NOMO-1 (cell line): Measurements from ENCODE around the gene C14orf119.

Source experiments
- DNase-seq, 2 experiments: peaks; one replicate each; lab custom pipeline; 2025; ENCODE audit not compliant: unreplicated experiment in 2 of 2; lab: John Stamatoyannopoulos, UW

Gene C14orf119, protein sequence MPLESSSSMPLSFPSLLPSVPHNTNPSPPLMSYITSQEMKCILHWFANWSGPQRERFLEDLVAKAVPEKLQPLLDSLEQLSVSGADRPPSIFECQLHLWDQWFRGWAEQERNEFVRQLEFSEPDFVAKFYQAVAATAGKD

GRCh38 chr14:23095196-23096108 is at the start of gene C14orf119:
TSS of gene C14orf119 (plus strand) at chr14:23095505. CDS start at chr14:23097659, 2,154 bp downstream.
- no peak for DNase-seq

DNA sequence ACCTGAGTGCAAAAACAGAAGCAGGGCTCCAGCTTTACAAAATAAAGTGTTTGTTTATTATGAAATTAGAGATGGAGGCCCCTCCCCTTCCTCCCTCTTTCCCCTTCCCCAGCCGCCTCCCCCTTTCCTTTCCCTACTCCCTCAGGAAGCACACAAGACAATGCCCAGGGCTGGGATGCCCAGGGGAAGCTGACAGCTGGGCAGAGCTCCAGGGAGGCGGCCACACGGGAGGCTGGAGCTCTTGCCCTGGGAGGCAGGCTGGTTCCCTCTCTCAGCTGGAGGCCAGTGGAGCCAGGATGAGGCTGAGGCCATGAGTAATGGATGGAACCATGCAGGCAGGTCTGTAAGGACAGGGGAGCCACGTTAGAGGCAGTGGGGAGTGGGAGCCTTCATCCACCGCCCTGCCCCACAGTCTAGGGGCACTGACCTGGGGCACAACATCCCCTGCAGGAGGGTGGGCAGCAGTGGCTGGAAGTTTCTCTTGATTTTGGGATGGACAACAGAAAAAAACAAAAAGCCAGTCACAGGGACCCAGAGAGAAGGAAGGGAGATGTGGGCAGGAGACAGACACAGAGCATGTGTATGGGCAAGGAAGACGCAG is 48.2 kb upstream of the C14orf119 start:
- no peak for DNase-seq

- DNase-seq = no peak
Measured at GRCh38 chr14:23047751-23048693, 47.3 kb upstream of the C14orf119 start.

- no peak for DNase-seq
Measured at GRCh38 chr14:23049011-23049410, 46.3 kb upstream of the C14orf119 start.

DNA sequence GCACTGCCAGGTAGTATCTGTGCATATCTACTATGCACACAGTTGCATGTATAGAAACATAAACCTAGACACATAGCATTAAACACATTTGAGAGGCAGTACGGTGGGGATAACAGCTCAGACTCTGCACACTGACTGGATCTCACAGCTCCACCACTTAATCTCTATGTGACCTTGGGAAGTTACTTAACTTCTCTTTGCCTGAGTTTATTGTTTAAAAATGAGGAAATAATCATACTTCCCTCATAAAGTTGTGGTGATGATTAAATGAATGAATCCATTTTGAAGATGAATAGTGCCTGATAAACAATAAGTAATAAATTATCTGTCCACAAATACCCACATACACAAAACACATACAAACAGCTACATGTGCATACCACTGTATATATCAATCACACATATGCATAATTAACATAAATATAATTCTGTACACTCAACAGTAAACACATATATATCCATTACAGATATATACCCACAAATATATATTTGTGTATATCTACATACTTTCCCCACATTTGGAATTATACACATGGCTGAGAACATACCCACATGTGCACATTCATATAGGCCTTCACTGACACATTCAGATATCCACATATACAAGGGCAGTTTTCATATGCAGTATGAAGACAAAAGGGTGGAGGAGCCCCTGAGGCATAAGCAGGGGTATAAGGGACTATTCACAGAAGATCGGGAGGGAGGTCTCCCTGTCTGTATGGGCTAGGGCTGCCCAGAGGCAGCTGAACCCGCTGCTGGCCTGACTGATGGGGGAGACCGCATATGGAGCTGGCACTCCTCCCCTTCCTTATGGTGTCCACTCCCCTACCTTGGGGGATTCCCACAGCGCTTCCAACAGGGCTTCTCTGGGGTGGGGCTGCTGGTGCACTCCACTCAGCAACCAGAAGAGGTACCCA is 43.9 kb upstream of the C14orf119 start:
- DNase-seq = no peak

DNA sequence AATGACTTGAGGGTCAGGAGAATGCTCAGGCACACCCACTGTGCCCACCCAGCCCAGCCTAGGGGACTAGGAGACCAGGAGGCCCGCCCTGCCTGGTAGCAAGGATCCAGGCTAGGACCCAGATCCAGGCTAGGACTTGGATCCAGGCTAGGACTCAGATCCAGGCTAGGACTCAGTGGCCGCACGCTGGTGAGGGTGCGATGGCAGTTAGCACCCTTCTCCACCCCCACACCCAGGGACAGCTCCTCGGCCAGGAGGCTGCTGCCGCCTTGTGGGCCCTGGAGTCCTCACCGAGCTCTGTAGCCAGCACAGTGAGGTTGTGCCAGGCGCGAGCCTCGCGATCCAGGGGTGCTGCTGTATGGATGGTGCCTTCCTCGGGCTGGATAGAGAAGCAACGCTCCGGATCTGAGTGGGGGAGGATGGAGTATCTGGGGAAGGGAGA is 43.1 kb upstream of the C14orf119 start:
- no peak for DNase-seq

- no peak for DNase-seq
Measured at GRCh38 chr14:23052671-23053070, 42.6 kb upstream of the C14orf119 start.

- no peak for DNase-seq
Measured at GRCh38 chr14:23053426-23053825, 41.9 kb upstream of the C14orf119 start.

- no peak for DNase-seq
Measured at GRCh38 chr14:23054000-23054811, 41.1 kb upstream of the C14orf119 start.

DNA sequence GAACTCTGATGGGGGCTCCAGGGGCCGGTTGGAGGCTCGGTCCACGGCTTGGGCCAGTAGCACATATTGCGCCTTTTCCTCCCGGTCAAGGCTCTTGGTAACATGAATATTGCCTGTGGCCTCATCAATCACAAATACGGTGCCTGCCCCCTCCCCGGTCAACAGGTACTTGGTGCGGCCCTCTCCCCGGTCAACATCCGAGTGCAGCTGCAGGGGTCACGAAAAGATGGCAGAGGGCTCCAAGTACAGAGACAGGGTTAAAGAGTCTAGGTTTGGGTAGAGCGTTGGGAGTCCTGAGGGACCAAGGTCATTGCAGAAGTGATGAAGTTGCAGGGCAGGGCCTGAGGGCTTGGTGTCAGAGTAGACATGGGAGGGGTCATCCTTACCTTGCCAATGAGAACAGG is 40.2 kb upstream of the C14orf119 start:
- DNase-seq = no peak

DNA sequence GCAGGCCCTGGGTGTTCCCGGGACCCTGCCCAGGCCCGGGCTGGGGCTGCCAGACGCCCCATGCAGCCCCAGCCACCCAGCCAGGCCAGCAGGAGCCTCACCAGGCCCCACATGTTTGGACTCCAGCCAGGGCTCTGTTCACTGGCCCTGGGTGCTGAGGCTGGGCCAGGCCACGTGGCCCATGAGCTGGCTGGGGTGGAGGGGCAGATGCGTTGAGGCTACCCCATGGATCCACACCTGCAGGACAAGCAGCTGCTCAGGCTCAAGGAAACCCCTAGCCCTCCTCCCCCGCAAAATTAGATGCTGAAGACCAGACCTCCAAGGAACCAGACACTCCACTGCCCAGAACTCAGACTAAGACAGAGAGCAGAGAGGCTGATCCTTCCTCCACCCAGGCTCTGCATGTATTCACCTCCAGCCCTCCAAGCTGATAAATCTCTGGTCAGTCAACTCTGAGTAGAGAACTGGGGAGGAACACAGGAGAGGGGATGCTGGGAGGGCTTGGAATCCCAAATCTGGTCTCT is 39.6 kb upstream of the C14orf119 start:
- no peak for DNase-seq

- no peak for DNase-seq
Measured at GRCh38 chr14:23056145-23056955, 39.0 kb upstream of the C14orf119 start.

DNA sequence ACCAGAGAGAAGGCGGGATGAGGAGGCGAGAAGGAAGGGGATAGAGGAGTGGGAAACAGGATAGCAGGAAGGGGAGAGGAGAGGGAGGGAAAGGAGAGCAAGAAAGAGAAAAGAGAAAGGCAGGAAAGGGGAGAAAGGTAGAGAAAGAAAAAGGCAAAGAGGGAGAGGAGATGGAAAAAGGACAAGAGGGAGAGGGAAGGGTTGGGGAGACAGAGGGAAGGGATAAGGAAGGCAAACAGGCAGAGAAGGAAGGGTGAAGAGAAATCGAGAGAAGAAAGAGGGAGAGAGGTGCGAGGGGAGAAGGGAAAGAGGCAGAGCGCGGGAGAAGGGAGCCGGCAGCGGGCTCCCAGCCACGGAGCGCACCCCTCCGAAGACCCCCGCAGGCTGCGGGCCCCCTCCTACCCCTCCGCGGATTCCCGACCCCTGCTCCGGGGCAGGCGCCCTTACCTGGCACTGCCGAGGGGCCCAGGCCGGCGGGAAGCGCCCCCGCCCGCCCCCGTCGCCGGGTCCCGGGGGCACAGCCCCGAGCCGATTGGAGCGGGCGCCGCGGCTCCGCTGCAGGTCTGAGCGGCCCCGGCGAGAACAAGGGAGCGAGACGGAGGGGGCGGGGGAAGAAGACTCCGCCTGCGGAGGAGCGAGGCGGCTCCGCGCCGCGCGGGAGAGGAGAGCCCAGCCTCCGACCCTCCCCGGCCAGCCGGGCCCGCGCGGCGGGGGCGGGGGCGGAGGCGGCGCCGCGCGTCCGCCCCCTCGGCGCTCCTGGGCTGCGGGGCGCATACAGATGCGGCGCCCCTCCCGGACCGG is 38.1 kb upstream of the C14orf119 start, which contains the start of gene CDH24:
Gene CDH24 (minus strand): TSS at position 565 of the 801 bp plus-strand sequence. CDS start 1,787 bp downstream, outside the sequence.
- no peak for DNase-seq

DNA sequence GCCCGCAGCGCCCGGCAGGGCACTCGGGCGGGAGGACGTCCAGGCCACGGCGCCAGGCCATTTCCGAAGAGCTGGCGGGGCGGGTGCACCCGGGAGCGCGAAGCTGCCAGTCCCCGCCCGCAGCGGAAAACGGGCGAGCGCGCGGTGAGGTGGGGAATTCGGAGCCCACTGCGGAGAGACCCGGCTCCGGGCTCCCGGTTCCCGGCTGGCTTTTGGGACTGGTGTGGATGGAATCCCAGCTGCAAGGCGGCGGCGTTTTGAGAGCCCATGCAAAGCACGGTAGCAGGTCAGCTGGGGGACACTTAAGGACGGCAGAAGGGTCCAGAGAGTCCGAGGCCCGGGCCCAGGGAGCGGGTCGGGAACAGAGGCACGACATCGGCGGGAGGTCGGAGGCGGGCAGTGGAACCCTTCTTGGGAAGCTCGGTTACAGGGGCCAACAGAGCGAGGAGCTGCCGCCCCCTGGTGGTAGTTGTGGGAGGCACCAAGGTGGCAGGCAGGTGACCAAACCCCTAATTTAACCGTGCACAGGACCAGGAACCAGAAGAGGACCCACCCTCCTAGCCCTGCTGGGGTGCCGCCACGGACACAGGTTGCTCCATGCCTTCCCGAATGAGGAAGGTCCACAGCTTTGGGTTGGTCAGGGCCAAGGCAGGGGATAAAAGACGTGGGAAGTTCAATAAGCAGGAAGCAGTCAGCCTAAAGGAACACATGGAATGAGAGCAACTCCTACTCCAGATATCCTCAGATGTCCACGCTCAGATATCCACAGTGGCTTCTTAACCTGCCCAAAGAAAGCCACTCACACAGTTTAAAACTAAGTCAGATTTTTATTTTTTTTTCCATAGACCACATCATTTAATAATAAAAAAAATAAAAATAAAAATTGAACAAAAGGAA is 37.3 kb upstream of the C14orf119 start:
- DNase-seq = no peak

GRCh38 chr14:23058654-23059504 is 36.4 kb upstream of the C14orf119 start:
- DNase-seq = no peak
